ENCODE data around the gene LLGL2. TPM values are rescaled to one million over a fixed set of nuclear protein-coding genes. Genes with fewer than 3 reads are reported as not detected.
A peak's percentile ranks its signal among the peaks of the same experiment; 100 is the strongest.

The LLGL2 gene
- total RNA-seq, 1 experiment from 2014 or later: 6.1 TPM

GRCh38 chr17:75594499-75595283 is 69.2 kb downstream of the LLGL2 start:
- peaks cover 5% of the 10 kb centered on the region for H3K4me1 ChIP-seq (ENCODE audit: low read length)
- H3K4me2 ChIP-seq (ENCODE audit: low read depth, low read length, poor library complexity, severe bottlenecking): no peak overlapping the region
- no peaks in the 10 kb centered on the region for H3K27me3 ChIP-seq (ENCODE audit: low read length)
- H3K9me2 ChIP-seq (replicated peaks; ENCODE audit: insufficient read depth, low read length): no peaks in the 10 kb centered on the region
- peak; percentile 61 for DNase-seq
- H3K9ac ChIP-seq (ENCODE audit: low read length): no peak overlapping the region
- no peaks in the 10 kb centered on the region for H3K36me3 ChIP-seq (ENCODE audit: insufficient read depth, low read length)
- no peak overlapping the region for H3K27ac ChIP-seq (ENCODE audit: low read length)
- no peaks in the 10 kb centered on the region for H3K79me2 ChIP-seq (ENCODE audit: low read length)
- H3K4me3 ChIP-seq (ENCODE audit: low read length): no peak overlapping the region
- no peaks in the 10 kb centered on the region for H4K20me1 ChIP-seq (ENCODE audit: insufficient read depth, low read depth, low read length)
- H2AFZ ChIP-seq (ENCODE audit: low read length): no peak overlapping the region
- H3K9me3 ChIP-seq (ENCODE audit: low read length): no peaks in the 10 kb centered on the region

DNA sequence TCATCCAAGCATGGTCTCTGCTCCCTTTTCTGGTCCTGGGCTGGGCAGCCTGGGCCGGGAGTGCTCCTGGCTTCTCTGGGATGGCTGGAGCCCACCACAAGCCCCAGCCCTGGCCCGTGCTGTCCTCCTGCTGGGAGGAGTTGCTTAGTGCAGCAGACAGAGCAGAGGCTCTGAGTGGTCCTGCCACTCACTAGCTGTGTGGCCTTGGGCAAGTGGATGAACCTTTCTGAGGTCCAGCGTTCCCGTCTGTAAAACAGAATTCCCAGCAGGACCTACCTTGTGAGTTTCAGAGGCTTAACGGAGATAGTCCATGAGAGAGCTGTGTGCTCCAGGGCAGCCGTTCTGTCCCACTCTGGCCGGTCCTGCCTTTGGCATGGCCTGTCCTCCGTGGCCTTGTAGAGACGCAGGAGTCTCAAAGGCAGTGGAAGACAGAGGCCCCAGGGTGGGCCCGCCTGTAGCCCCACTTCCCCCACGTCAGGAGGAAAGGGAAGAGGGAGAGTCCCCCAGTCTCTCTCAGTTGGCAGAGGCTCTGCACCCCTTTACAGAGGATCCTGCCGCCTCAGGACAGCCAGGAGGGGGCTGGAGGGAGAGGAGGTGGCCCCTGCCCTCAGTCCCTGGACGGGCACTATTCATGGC is 69.9 kb downstream of the LLGL2 start:
- no peaks in the 10 kb centered on the region for H3K36me3 ChIP-seq (ENCODE audit: insufficient read depth, low read length)
- H3K9me2 ChIP-seq (replicated peaks; ENCODE audit: insufficient read depth, low read length): no peaks in the 10 kb centered on the region
- H3K79me2 ChIP-seq (ENCODE audit: low read length): no peaks in the 10 kb centered on the region
- no peaks in the 10 kb centered on the region for H3K27me3 ChIP-seq (ENCODE audit: low read length)
- no peak overlapping the region for H3K27ac ChIP-seq (ENCODE audit: low read length)
- H2AFZ ChIP-seq (ENCODE audit: low read length): no peak overlapping the region
- no peak overlapping the region for H3K4me2 ChIP-seq (ENCODE audit: low read depth, low read length, poor library complexity, severe bottlenecking)
- no peaks in the 10 kb centered on the region for H4K20me1 ChIP-seq (ENCODE audit: insufficient read depth, low read depth, low read length)
- H3K4me3 ChIP-seq (ENCODE audit: low read length): no peak overlapping the region
- H3K4me1 ChIP-seq (ENCODE audit: low read length): peaks cover 2% of the 10 kb centered on the region
- no peak overlapping the region for H3K9ac ChIP-seq (ENCODE audit: low read length)
- DNase-seq: no peak
- H3K9me3 ChIP-seq (ENCODE audit: low read length): no peaks in the 10 kb centered on the region

DNA sequence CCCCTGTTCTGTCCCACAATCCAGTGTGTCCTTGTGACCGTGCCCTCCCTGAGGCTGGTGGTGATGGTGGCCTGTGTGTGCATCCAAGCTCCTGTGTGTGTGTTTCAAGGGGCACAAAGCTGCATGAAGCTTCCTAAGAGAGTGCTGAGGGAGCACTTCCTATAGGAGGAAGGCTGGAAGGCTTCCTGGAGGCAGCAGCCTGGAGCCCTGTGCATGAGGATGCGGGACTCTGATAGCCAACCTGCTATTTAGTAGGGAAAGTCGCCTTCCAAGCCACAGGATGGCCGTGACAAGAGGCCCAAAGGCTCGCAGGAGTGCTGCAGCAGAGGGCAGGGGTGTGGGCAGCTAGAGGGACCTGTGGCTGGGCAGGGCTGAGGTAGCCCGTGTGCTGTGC is 70.4 kb downstream of the LLGL2 start:
- H3K36me3 ChIP-seq (ENCODE audit: insufficient read depth, low read length): no peaks in the 10 kb centered on the region
- H4K20me1 ChIP-seq (ENCODE audit: insufficient read depth, low read depth, low read length): no peaks in the 10 kb centered on the region
- H3K4me2 ChIP-seq (ENCODE audit: low read depth, low read length, poor library complexity, severe bottlenecking): no peak overlapping the region
- no peak overlapping the region for H3K27ac ChIP-seq (ENCODE audit: low read length)
- no peaks in the 10 kb centered on the region for H3K79me2 ChIP-seq (ENCODE audit: low read length)
- H3K4me3 ChIP-seq (ENCODE audit: low read length): no peak overlapping the region
- no peaks in the 10 kb centered on the region for H3K4me1 ChIP-seq (ENCODE audit: low read length)
- no peak overlapping the region for H2AFZ ChIP-seq (ENCODE audit: low read length)
- H3K9me3 ChIP-seq (ENCODE audit: low read length): no peaks in the 10 kb centered on the region
- DNase-seq: no peak
- H3K9ac ChIP-seq (ENCODE audit: low read length): no peak overlapping the region
- H3K9me2 ChIP-seq (replicated peaks; ENCODE audit: insufficient read depth, low read length): no peaks in the 10 kb centered on the region
- H3K27me3 ChIP-seq (ENCODE audit: low read length): no peaks in the 10 kb centered on the region

DNA sequence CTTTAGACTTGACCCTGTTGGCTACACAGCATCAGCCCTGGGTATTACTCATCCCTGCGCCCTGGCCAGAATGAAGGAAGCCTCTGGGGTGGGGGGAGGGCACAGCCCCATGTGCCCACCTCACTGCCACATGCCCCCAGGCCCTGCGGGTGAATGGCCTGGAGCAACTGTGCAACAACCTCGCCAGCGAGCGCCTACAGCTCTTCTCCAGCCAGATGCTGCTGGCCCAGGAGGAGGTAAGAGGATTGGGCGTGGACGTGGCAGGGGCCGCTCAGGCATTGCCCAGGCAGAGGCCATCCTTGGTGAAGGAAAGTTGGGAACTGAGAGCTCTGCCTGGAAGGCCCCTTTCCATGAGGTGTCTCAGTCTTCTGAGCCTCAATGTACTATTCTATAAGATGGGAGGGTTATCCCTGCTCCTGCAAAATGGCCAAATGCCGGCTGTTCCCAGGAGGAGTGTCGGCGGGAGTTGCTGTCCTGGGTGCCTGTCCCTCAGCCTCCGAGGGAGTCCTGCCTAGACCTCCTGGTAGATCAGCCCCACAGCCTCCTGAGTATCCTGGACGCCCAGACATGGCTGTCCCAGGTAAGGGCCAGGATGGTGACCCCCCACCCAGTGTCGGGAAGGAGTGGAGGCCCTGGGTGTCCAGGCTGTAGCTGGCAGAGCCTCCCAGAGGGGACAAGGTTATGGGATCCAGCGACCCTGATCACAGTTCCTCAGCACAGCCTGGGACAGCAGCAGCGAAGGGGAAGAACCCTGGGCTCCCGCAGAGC is 71.0 kb downstream of the LLGL2 start:
- H3K4me3 ChIP-seq (ENCODE audit: low read length): no peak overlapping the region
- H3K4me1 ChIP-seq (ENCODE audit: low read length): no peaks in the 10 kb centered on the region
- H3K36me3 ChIP-seq (ENCODE audit: insufficient read depth, low read length): no peaks in the 10 kb centered on the region
- H3K9me3 ChIP-seq (ENCODE audit: low read length): no peaks in the 10 kb centered on the region
- H3K79me2 ChIP-seq (ENCODE audit: low read length): no peaks in the 10 kb centered on the region
- no peak overlapping the region for H3K4me2 ChIP-seq (ENCODE audit: low read depth, low read length, poor library complexity, severe bottlenecking)
- H3K9me2 ChIP-seq (replicated peaks; ENCODE audit: insufficient read depth, low read length): no peaks in the 10 kb centered on the region
- no peak overlapping the region for H3K27ac ChIP-seq (ENCODE audit: low read length)
- no peaks in the 10 kb centered on the region for H4K20me1 ChIP-seq (ENCODE audit: insufficient read depth, low read depth, low read length)
- no peak overlapping the region for H3K9ac ChIP-seq (ENCODE audit: low read length)
- no peak for DNase-seq
- H3K27me3 ChIP-seq (ENCODE audit: low read length): no peaks in the 10 kb centered on the region
- no peak overlapping the region for H2AFZ ChIP-seq (ENCODE audit: low read length)

GRCh38 chr17:75601057-75601987 is 75.8 kb downstream of the LLGL2 start:
- Histone ChIP-seq H4K20me1 (ENCODE audit: insufficient read depth, low read depth, low read length) (no peaks in the 10 kb centered on the region), H3K79me2 (ENCODE audit: low read length) (no peaks in the 10 kb centered on the region), H3K4me2 (ENCODE audit: low read depth, low read length, poor library complexity, severe bottlenecking) (no peak overlapping the region), H3K27me3 (ENCODE audit: low read length) (no peaks in the 10 kb centered on the region), H3K4me1 (ENCODE audit: low read length) (no peaks in the 10 kb centered on the region), H3K9me2 (replicated peaks; ENCODE audit: insufficient read depth, low read length) (no peaks in the 10 kb centered on the region), H3K27ac (ENCODE audit: low read length) (no peak overlapping the region), H3K4me3 (ENCODE audit: low read length) (no peak overlapping the region), H3K9ac (ENCODE audit: low read length) (no peak overlapping the region), H3K9me3 (ENCODE audit: low read length) (no peaks in the 10 kb centered on the region), H2AFZ (ENCODE audit: low read length) (no peak overlapping the region), H3K36me3 (ENCODE audit: insufficient read depth, low read length) (no peaks in the 10 kb centered on the region)
- DNase-seq: peak; percentile 90

DNA sequence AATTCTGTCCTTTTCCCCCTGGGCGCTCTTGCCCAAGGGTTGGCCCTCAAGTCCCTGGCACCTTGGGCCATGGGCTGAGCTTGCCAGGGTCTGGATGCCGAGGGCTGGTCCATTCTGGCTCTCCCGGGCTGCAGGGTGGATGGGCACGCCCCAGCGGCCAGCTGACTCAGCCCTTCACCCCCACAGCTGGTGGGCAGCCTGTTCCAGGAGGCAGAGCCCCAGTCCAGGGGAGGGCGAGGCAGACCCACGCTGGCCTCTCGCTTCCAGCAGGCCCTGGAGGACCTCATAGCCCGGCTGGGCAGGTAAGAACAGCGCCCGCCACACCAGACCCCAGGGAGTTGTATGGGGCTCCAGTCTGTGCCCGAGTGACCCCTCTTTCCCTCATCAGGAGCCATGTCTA is 77.1 kb downstream of the LLGL2 start:
- H3K9ac ChIP-seq (ENCODE audit: low read length): no peak overlapping the region
- no peaks in the 10 kb centered on the region for H3K9me2 ChIP-seq (replicated peaks; ENCODE audit: insufficient read depth, low read length)
- no peaks in the 10 kb centered on the region for H3K9me3 ChIP-seq (ENCODE audit: low read length)
- H3K36me3 ChIP-seq (ENCODE audit: insufficient read depth, low read length): no peaks in the 10 kb centered on the region
- DNase-seq: no peak
- H3K79me2 ChIP-seq (ENCODE audit: low read length): no peaks in the 10 kb centered on the region
- H3K4me3 ChIP-seq (ENCODE audit: low read length): no peak overlapping the region
- no peaks in the 10 kb centered on the region for H3K4me1 ChIP-seq (ENCODE audit: low read length)
- no peak overlapping the region for H3K4me2 ChIP-seq (ENCODE audit: low read depth, low read length, poor library complexity, severe bottlenecking)
- no peak overlapping the region for H3K27ac ChIP-seq (ENCODE audit: low read length)
- H4K20me1 ChIP-seq (ENCODE audit: insufficient read depth, low read depth, low read length): no peaks in the 10 kb centered on the region
- H2AFZ ChIP-seq (ENCODE audit: low read length): no peak overlapping the region
- H3K27me3 ChIP-seq (ENCODE audit: low read length): no peaks in the 10 kb centered on the region

- Histone ChIP-seq H3K9me3 (ENCODE audit: low read length) (no peaks in the 10 kb centered on the region), H3K4me1 (ENCODE audit: low read length) (no peaks in the 10 kb centered on the region), H3K4me3 (ENCODE audit: low read length) (no peak overlapping the region), H3K27me3 (ENCODE audit: low read length) (no peaks in the 10 kb centered on the region), H4K20me1 (ENCODE audit: insufficient read depth, low read depth, low read length) (no peaks in the 10 kb centered on the region), H3K36me3 (ENCODE audit: insufficient read depth, low read length) (no peaks in the 10 kb centered on the region), H2AFZ (ENCODE audit: low read length) (no peak overlapping the region), H3K4me2 (ENCODE audit: low read depth, low read length, poor library complexity, severe bottlenecking) (no peak overlapping the region), H3K27ac (ENCODE audit: low read length) (no peak overlapping the region), H3K9ac (ENCODE audit: low read length) (no peak overlapping the region), H3K9me2 (replicated peaks; ENCODE audit: insufficient read depth, low read length) (no peaks in the 10 kb centered on the region), H3K79me2 (ENCODE audit: low read length) (no peaks in the 10 kb centered on the region)
- DNase-seq: no peak
Observed at GRCh38 chr17:75603123-75603522, 77.6 kb downstream of the LLGL2 start.

All from Karpas-422 (cell line).